Cardiac fibroblast (primary cell): Measurements from ENCODE around the gene ABCG4.
"Not testable (repeated sequence)": the region's sequence is repeated elsewhere in the genome, so short reads cannot be mapped to it uniquely, and the experiment has no call there.

Experiments
- DNase-seq, 2 donors: peaks; one replicate each; pipeline versions ENCODE4 v3.0.0 to v3.0.0-alpha.2; 2010; ENCODE audit warnings: low read depth in 2 of 2
- H3K4me3 ChIP-seq, 2 donors: replicated peaks in 1 of 2; 1 replicate in 1 of 2; 2 replicates in 1 of 2; pipeline ENCODE4 v1.5.1; 2011; ENCODE audit warnings: low read depth in 2 of 2, low read length in 2 of 2, mild to moderate bottlenecking in 2 of 2, moderate library complexity in 1 of 2
- TF ChIP-seq, protein P1 (sequence below): IDR thresholded peaks from one replicate; pipeline ENCODE4 v1.5.1; 2011; ENCODE audit warnings: low read depth, mild to moderate bottlenecking, low read length, inconsistent platforms

Gene ABCG4

DNA sequence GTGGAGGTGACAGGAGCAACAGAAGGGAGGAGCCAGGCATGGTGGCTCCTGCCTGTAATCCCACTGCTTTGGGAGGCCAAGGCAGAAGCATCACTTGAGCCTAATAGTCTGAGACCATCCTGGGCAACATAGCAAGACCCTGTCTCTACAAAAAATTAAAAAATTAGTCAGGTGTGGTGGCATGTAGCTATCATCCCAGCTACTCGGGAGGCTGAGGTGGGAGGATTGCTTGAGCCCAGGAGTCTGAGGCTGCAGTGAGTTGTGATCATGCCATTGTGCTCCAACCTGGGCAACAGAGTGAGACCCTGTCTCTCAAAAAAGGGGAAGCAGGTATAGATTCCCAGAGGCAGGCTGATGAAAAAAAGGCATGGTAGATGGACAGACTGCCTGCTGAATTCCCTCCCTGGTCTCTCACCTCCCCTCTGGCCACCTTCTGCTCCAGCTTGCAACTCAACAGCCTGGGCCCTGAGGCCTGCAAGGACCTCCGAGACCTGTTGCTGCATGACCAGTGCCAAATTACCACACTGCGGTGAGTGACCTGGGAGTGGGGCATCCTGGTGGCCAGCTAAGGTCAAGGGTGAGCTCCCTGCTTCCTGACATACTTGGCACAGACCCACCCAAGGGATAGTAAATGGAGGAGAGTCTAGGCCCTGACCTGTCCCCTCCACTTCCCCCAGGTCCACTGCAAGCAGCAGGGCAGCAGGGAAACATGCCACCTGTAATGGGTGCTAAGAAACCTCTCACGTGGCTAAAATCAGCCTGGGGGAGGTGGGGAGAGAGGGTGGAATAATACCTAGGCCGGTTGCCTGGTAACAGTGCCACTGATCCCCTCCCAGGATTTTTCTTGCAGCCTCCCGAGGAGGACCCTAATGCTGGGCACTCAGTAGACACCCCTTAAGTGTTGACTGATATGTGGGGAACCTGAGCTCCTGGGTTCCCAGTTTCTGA lies 32.2 kb downstream of the ABCG4 start:
- no peak overlapping the region for H3K4me3 ChIP-seq
- DNase-seq, result no peak
- TF ChIP-seq, protein P1, sequence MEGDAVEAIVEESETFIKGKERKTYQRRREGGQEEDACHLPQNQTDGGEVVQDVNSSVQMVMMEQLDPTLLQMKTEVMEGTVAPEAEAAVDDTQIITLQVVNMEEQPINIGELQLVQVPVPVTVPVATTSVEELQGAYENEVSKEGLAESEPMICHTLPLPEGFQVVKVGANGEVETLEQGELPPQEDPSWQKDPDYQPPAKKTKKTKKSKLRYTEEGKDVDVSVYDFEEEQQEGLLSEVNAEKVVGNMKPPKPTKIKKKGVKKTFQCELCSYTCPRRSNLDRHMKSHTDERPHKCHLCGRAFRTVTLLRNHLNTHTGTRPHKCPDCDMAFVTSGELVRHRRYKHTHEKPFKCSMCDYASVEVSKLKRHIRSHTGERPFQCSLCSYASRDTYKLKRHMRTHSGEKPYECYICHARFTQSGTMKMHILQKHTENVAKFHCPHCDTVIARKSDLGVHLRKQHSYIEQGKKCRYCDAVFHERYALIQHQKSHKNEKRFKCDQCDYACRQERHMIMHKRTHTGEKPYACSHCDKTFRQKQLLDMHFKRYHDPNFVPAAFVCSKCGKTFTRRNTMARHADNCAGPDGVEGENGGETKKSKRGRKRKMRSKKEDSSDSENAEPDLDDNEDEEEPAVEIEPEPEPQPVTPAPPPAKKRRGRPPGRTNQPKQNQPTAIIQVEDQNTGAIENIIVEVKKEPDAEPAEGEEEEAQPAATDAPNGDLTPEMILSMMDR, result no peak

DNA sequence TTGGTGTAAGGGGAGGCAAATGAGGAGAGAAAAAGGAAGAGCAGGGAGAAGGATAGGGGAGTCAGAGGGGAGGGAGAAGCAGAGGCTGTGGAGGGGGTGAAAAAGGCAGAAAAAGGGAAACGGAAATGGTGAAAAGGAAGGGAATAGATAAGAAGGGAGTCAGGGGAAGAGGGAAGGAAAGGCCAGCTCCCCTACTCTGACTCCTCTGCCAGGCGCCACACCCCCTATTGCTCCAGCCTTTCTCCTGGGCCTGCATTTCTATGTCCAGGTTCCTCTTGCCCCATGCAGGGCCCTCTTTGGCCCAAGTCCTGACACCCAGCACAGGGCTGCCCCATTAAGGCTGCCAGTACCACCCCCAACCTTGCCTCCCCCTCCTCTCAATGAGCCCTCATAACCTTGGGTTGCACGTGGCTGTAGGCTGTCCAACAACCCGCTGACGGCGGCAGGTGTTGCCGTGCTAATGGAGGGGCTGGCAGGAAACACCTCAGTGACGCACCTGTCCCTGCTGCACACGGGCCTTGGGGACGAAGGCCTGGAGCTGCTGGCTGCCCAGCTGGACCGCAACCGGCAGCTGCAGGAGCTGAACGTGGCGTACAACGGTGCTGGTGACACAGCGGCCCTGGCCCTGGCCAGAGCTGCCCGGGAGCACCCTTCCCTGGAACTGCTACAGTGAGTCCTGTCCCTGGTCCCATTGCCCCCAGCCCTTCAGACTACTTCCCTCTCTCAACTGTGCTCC lies 33.0 kb downstream of the ABCG4 start:
- DNase-seq, result no peak
- H3K4me3 ChIP-seq, result no peak overlapping the region
- TF ChIP-seq, protein P1, result no peak

DNA sequence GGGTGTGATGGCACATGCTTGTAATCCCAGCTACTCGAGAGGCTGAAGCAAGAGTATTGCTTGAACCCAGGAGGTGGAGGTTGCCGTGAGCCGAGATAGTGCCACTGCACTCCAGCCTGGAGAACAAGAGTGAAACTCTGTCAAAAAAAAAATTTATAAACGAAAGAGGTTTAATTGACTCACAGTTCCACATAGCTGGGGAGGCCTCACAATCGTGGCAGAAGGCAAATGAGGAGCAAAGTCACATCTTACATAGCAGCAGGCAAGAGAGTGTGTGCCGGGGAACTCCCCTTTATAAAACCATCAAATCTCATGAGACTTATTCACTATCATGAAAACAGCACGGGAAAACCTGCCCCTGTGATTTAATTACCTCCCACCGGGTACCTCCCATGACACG lies 35.5 kb downstream of the ABCG4 start:
- DNase-seq, H3K4me3 ChIP-seq: not testable (repeated sequence)

DNA sequence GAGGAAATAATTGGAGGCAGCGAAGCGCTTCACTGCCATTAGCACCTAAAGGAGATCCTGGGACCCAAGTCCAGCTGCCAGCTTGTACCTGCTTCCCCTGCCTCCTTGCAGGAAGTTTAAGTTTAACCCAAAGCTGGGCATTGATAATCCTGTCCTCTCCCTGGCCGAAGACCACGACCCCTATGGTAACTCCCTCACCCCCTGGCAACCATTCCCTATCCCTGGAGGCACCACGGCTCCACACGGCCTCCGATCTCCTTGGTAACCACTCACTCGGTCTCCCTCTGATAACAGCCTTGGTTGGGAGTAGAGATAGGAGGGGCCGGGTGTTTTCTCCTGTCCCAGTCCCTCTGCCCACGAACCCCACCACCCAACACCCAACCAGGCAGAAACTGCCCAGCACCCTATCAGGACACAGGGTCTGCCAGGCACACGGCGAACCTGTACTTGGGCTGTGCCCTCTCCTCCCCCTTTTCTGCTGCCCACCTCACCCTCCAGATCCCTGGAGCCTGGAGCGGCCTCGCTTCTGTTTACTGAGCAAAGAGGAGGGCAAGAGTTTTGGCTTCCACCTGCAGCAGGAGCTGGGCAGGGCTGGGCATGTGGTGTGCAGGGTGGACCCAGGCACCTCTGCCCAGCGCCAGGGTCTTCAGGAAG lies 37.3 kb downstream of the ABCG4 start:
- DNase-seq, result no peak
- H3K4me3 ChIP-seq, result no peak overlapping the region
- TF ChIP-seq, protein P1, result no peak

DNA sequence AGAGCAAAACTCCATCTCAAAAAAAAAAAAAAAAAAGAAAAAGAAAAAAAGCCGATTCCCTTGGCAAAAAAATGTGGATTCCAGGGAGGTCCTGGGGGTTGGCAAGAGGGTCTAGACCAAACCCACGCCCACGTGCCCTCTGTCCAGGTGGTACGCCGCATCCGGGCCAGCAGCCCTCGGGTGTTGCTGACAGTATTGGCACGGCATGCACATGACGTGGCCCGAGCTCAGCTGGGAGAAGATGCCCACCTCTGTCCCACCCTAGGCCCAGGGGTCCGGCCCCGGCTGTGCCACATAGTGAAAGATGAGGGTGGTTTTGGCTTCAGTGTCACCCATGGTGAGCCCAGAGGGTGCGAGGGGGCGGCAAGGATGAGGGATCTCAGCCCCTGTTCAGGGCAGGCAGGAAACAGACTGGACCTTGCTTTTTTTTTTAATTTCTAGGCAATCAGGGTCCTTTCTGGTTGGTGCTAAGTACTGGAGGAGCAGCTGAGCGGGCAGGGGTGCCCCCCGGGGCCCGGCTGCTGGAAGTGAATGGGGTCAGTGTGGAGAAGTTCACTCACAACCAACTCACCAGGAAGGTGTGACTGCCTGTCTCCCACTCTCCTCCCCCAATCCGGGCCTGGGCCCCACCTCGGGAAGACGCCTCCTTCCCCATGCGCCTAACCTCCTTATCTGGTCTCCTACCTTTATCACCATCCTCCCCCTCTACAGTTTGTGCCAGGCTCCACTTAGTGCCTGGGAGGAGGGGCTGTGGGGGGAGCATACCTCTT lies 38.5 kb downstream of the ABCG4 start:
- TF ChIP-seq, protein P1, result no peak
- H3K4me3 ChIP-seq, result no peak overlapping the region
- DNase-seq, result no peak

DNA sequence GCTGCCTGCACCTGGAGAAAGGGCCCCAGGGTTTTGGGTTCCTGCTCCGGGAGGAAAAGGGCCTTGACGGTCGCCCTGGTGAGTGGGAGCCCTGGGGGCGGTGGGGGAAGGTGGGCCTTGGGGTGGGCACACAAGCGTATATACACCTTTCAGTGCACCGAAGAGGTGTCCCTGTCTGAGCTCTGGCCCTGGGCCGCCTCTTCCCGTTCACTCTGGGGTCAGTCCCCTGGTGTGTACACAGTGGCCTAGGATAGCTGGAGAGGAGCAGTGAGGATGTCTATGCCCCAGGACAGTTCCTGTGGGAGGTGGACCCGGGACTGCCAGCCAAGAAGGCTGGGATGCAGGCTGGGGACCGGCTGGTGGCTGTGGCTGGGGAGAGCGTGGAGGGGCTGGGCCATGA lies 39.2 kb downstream of the ABCG4 start:
- no peak for DNase-seq
- no peak overlapping the region for H3K4me3 ChIP-seq
- TF ChIP-seq, protein P1, result no peak
